ENCODE data around the gene TSSK6. TPM values are rescaled to one million over a fixed set of nuclear protein-coding genes. Genes with fewer than 3 reads are reported as not detected.
A peak's percentile ranks its signal among the peaks of the same experiment; 100 is the strongest.

Gene TSSK6
- total RNA-seq, 1 donor from 2014 or later: 3.4 TPM

GRCh38 chr19:19544954-19545591 lies 29.7 kb upstream of the TSSK6 start:
- DNase-seq (ENCODE audit: low spot score): no peak

DNA sequence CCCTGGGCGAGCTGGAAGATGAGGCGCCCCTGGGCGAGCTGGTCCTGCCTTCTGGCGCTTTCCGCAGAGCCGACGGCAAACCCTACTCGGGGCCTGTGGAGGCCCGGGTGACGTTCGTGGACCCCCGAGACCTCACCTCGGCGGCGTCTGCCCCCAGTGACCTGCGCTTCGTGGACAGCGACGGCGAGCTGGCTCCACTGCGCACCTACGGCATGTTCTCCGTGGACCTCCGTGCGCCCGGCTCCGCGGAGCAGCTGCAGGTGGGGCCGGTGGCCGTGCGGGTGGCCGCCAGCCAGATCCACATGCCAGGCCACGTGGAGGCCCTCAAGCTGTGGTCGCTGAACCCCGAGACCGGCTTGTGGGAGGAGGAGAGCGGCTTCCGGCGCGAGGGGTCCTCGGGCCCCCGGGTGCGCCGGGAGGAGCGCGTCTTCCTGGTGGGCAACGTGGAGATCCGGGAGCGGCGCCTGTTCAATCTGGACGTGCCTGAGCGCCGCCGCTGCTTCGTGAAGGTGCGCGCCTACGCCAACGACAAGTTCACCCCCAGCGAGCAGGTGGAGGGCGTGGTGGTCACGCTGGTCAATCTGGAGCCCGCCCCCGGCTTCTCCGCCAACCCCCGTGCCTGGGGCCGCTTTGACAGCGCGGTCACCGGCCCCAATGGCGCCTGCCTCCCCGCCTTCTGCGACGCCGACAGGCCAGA lies 29.1 kb upstream of the TSSK6 start:
- no peak for DNase-seq (ENCODE audit: low spot score)

- no peak for DNase-seq (ENCODE audit: low spot score)
Measured at GRCh38 chr19:19543640-19544039, 28.3 kb upstream of the TSSK6 start.

DNA sequence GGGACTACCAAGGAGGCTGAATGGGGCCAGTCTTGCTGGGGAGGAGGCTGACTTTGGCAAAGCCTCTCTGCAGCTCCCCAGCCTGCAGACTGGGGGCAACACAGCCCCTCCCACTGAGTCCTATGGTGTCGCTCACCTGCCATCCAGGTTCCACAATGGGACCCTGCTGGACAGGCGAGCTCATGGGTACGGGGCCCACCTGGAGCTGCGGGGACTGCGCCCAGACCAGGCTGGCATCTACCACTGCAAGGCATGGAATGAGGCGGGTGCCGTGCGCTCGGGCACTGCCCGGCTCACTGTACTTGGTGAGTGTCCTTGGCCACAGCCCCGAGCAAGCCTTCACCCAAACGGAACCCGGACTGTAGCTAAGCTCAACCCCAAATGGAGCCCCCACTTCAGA lies 27.8 kb upstream of the TSSK6 start:
- DNase-seq (ENCODE audit: low spot score): no peak

DNA sequence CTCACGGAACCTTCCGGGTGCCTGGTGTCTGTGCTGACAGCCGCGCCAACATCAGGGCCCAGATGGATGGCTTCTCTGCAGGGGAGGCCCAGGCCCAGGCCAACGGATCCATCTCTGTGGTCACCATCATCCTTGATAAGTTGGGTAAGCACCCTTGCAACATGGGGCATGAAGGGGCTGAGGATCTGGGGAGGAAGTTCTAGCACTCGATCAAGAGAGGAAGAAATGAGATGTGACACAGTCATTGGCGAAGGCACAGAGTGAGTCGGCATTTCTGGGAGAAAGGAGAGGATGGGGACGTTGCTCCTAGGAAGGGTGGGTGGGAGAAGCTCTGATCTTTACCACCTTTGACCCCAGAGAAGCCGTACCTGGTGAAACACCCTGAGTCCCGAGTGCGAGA lies 27.2 kb upstream of the TSSK6 start:
- DNase-seq (ENCODE audit: low spot score): no peak

- no peak for DNase-seq (ENCODE audit: low spot score)
Measured at GRCh38 chr19:19541616-19542015, 26.3 kb upstream of the TSSK6 start.

DNA sequence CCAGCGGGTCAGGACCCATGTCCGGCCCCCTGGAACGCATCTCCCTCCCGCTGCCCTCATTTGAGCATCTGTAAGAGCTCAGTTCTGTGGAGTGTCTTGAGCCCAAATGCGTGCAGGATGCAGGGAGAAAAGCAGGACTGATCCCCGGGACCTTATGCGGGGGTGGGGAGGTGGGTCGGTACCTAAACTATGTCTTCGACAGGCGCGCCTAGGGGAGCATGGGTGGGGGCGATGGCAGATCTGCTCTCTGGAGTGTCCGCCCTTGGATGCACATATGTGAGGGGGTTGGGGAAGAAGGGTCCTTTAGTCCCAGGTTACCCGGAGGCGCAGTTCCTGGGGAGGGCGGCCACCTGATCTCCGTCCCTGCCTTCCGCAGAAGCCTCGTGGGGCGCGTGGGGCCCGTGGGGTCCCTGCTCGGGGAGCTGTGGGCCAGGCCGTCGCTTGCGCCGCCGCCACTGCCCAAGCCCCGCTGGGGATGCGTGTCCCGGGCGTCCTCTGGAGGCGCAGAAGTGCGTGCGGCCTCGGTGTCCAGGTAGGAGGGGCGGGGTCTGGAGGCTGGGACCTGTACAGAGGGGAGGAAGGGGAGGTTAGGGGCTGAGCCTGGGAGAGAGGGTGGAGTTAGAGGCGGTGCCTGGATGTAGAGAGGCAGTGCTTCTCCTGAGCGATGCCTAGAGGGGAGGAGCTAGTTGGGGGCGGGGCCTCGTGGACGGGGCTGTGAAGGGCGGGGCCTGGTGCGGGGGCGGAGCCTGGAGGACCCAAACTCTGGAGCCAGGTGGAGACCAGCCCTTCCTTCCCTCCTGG lies 25.6 kb upstream of the TSSK6 start:
- DNase-seq (ENCODE audit: low spot score): no peak

GRCh38 chr19:19540064-19540714 lies 24.8 kb upstream of the TSSK6 start:
- no peak for DNase-seq (ENCODE audit: low spot score)

- no peak for DNase-seq (ENCODE audit: low spot score)
Measured at GRCh38 chr19:19539698-19540063, 24.3 kb upstream of the TSSK6 start.

- DNase-seq (ENCODE audit: low spot score): no peak
Measured at GRCh38 chr19:19538785-19539166, 23.4 kb upstream of the TSSK6 start.

GRCh38 chr19:19538061-19538784 lies 22.9 kb upstream of the TSSK6 start, which contains the start of gene CILP2:
Gene CILP2 (plus strand): TSS chr19:19538265. CDS start chr19:19538350, 85 bp downstream.
- DNase-seq (ENCODE audit: low spot score): no peak

GRCh38 chr19:19537075-19538048 lies 22.0 kb upstream of the TSSK6 start:
- no peak for DNase-seq (ENCODE audit: low spot score)

GRCh38 chr19:19535311-19536191 lies 20.2 kb upstream of the TSSK6 start:
- no peak for DNase-seq (ENCODE audit: low spot score)

GRCh38 chr19:19534556-19535265 lies 19.4 kb upstream of the TSSK6 start:
- DNase-seq (ENCODE audit: low spot score): no peak

DNA sequence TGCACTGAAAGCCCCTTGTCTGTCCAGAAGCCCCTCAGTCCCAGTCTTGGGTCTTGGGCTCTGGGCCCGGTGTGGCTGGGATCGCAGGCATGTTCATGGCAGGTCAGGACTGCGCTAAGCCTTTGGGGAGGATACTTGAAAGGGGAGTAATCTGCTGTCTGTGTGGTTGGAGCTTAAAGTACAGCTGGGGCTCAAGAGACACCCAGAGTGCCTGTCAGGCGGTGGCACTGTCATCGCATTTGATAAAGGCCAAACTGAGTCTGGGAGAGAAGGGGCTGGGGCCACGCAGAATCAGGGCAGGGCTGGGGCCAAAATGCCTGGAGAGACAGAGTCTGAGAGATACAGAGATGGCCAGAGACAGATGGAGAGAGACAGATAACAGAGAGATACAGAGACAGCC lies 18.5 kb upstream of the TSSK6 start:
- no peak for DNase-seq (ENCODE audit: low spot score)

DNA sequence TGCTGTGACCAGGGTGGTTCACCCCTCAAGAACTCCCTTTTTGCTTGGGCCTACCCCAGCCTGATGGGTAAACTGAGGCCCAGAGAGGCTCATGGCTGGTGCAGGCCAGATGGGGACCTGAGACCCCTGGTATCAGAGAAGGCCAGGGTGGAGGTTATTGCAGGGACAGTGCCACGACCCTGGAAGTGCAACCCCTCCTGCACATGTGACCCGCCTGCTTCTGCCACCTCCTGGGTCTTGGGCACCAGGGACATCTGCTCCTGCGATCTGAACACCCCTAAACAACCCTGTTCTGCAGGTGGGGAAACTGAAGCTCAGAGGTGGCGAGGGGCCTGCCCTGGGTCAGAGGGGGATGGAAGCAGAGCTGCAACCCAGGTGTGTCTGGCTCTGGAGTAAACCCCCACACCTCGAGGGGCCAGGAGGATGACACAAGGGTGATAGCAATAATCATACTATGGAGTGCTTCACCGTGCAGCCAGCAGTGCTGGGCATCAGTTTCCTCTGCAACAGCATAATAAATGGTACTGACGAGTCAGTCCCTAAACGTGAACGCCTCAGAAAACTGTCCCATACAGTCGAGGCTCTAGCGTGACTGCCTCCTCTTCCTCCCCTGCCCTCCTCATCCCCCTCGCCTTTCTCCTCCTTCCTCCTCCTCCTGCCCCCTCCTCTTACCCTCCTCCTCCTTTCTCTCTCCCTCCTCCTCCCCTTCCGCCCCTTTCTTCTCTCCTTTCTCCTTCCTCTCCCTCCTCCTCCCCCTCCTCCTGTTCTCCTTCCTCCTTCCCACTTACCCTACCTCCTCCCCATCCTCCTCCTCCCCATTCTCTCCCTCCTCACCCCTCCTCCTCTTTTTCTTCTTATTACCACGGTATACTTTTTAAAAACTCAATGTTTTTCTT lies 17.7 kb upstream of the TSSK6 start:
- DNase-seq (ENCODE audit: low spot score): no peak

DNA sequence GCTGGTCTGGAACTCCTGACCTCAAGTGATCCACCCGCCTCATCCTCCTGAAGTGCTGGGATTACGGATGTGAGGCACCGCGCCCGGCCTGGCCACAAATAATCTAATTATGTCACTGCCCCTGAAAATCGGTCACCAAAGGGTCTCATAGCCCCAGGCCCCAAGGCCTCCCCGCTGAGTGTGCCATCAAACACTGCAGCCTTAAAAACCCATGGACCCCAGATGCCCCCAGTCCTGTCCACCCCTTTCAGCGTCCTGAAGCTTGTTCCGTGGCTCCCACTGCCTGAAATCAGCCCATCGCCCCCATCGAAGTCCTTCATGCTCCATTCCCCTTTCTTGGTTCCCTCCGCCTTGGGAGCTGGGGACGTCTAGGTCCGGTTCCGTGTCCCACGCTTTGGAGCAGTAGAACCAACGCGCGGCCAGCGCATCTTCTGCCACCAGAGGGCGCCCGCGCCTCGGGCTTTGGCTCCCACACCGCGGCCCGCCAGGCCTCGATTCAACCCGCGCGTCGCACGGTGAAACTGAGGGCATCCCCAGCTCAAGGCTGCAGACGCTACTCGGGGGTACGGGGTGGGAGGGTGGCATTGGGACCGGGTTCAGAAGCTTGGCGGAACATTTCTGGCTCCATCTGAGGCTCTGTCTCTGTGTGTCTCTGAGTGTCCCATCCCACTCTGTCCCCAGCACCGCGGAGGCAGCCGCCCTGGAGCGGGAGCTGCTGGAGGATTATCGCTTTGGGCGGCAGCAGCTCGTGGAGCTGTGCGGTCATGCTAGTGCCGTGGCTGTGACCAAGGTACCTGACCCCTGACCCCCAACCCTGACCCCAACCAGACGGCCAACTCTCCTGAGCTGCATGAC lies 16.8 kb upstream of the TSSK6 start:
- peak; percentile 86 for DNase-seq (ENCODE audit: low spot score)

All from ureter (tissue), 1 donor.